ENCODE measurements around the gene PRSS36. TPM values are rescaled to one million over a fixed set of nuclear protein-coding genes. Genes with fewer than 3 reads are reported as not detected.

PRSS36 gene
- total RNA-seq, 2 donors from 2014 or later = 1.3 to 1.9 TPM

GRCh38 chr16:31190061-31190460, 40.2 kb upstream of the PRSS36 start:
- peaks cover 100% of the 10 kb centered on the region for H3K36me3 ChIP-seq
- H3K4me3 ChIP-seq = no peak overlapping the region
- no peaks in the 10 kb centered on the region for H3K4me1 ChIP-seq
- no peaks in the 10 kb centered on the region for H3K9me3 ChIP-seq
- no peaks in the 10 kb centered on the region for H3K27me3 ChIP-seq
- no peak for DNase-seq (ENCODE audit: low spot score)
- no peak for TF ChIP-seq CTCF (IDR thresholded peaks at IDR 0.05)
- H3K27ac ChIP-seq = no peak overlapping the region

GRCh38 chr16:31189412-31189778, 39.5 kb upstream of the PRSS36 start:
- H3K4me3 ChIP-seq = no peak overlapping the region
- H3K9me3 ChIP-seq = no peaks in the 10 kb centered on the region
- no peaks in the 10 kb centered on the region for H3K4me1 ChIP-seq
- TF ChIP-seq CTCF (IDR thresholded peaks at IDR 0.05) = no peak
- H3K36me3 ChIP-seq = peaks cover 100% of the 10 kb centered on the region
- no peak for DNase-seq (ENCODE audit: low spot score)
- H3K27me3 ChIP-seq = no peaks in the 10 kb centered on the region
- H3K27ac ChIP-seq = no peak overlapping the region

GRCh38 chr16:31188450-31189411, 38.9 kb upstream of the PRSS36 start:
- Histone ChIP-seq H3K36me3 (peaks cover 100% of the 10 kb centered on the region), H3K4me1 (peaks cover 0 to 4% of the 10 kb centered on the region in 2 donors), H3K4me3 (no peak overlapping the region), H3K27me3 (no peaks in the 10 kb centered on the region), H3K9me3 (no peaks in the 10 kb centered on the region), H3K27ac (no peak overlapping the region)
- DNase-seq (ENCODE audit: low spot score) = no peak
- no peak for TF ChIP-seq CTCF (IDR thresholded peaks at IDR 0.05)

- DNase-seq (ENCODE audit: low spot score) = no peak
- no peaks in the 10 kb centered on the region for H3K9me3 ChIP-seq
- H3K27me3 ChIP-seq = no peaks in the 10 kb centered on the region
- H3K27ac ChIP-seq = no peak overlapping the region
- H3K4me1 ChIP-seq = peaks cover 0 to 13% of the 10 kb centered on the region in 2 donors
- no peak for TF ChIP-seq CTCF (IDR thresholded peaks at IDR 0.05)
- no peak overlapping the region for H3K4me3 ChIP-seq
- peaks cover 100% of the 10 kb centered on the region for H3K36me3 ChIP-seq
These were observed 37.9 kb upstream of the PRSS36 start for GRCh38 chr16:31187808-31188189.

GRCh38 chr16:31186930-31187807, 37.3 kb upstream of the PRSS36 start:
- H3K36me3 ChIP-seq = peaks cover 97% of the 10 kb centered on the region
- H3K27ac ChIP-seq = no peak overlapping the region
- peaks cover 0 to 20% of the 10 kb centered on the region in 2 donors for H3K4me1 ChIP-seq
- no peaks in the 10 kb centered on the region for H3K9me3 ChIP-seq
- no peak overlapping the region for H3K4me3 ChIP-seq
- TF ChIP-seq CTCF (IDR thresholded peaks at IDR 0.05) = no peak
- no peaks in the 10 kb centered on the region for H3K27me3 ChIP-seq
- no peak for DNase-seq (ENCODE audit: low spot score)
